ENCODE data around the gene ARHGEF11.

Gene ARHGEF11

GRCh38 chr1:156904187-156904959 lies 141.2 kb downstream of the ARHGEF11 start:
- in situ Hi-C loops (cut with MboI; ENCODE audit: low pct_unique_long_range_greater_than_20kb, low sequenced_read_pairs), result no loop called here
- no peak for DNase-seq

DNA sequence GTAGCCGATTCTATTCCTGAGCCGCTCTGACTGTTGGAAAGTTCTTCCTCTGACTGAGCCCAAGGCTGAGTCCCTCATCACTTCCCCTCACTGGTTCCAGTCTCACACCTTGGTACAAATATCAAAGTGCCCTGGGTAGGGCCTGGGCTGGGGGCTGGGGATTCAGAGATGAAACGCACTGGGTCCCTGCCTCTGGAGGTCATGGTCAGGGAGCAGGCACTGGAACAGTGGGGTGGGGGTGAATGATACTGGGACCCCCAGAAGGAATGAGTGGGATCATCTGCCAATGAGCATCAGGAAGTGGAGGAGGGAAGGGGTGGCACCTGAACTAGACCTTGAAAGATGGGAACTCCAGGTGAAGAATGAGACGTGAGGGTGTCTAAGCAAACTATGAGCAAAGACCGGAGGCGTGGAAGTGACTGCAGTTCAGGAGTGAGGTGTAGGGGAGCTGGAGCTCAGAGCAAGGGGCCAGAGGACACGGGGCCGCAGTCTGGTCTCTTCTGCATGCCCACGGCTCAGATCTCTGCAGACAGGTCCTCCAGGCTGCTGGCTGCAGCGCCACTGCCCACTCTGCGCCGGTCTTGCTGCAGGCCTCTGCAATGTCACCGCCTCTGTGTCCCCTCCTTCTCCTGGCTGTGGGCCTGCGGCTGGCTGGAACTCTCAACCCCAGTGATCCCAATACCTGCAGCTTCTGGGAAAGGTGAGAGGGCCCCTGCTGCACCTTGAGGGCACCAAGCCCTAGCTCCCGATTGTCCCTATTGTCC lies 142.0 kb downstream of the ARHGEF11 start:
- in situ Hi-C loops (cut with MboI; ENCODE audit: low pct_unique_long_range_greater_than_20kb, low sequenced_read_pairs), result no loop called here
- DNase-seq, result no peak

- no peak for DNase-seq
- in situ Hi-C loops (cut with MboI; ENCODE audit: low pct_unique_long_range_greater_than_20kb, low sequenced_read_pairs), result no loop called here
These were observed 143.3 kb downstream of the ARHGEF11 start for GRCh38 chr1:156901966-156902915.

DNA sequence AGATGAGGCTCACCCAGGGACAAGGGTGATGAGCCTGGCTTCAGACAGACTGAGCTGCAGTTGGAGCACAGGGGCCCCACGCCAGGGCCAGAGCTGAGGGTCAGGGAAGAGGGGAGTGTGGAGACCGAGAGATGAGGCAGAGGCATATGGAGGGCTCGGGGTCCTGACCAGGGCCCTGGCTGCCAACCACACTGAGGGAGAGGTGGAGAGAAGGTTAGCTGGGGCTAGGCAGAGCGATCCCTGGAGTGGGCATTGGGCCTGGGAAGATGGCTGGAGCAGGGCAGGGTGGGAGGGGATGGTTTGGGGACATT lies 144.0 kb downstream of the ARHGEF11 start:
- DNase-seq, result no peak
- in situ Hi-C loops (cut with MboI; ENCODE audit: low pct_unique_long_range_greater_than_20kb, low sequenced_read_pairs), result no loop called here

- DNase-seq, result no peak
- in situ Hi-C loops (cut with MboI; ENCODE audit: low pct_unique_long_range_greater_than_20kb, low sequenced_read_pairs), result no loop called here
These were observed 144.5 kb downstream of the ARHGEF11 start for GRCh38 chr1:156900896-156901589.

- DNase-seq, result no peak
- in situ Hi-C loops (cut with MboI; ENCODE audit: low pct_unique_long_range_greater_than_20kb, low sequenced_read_pairs), result no loop called here
These were observed 145.4 kb downstream of the ARHGEF11 start for GRCh38 chr1:156899956-156900718.

GRCh38 chr1:156898971-156899664 lies 146.4 kb downstream of the ARHGEF11 start:
- no peak for DNase-seq
- in situ Hi-C loops (cut with MboI; ENCODE audit: low pct_unique_long_range_greater_than_20kb, low sequenced_read_pairs), result no loop called here

GRCh38 chr1:156898161-156898566 lies 147.4 kb downstream of the ARHGEF11 start:
- DNase-seq, result peak; percentile 89
- in situ Hi-C loops (cut with MboI; ENCODE audit: low pct_unique_long_range_greater_than_20kb, low sequenced_read_pairs), result no loop called here

GRCh38 chr1:156897078-156897825 lies 148.3 kb downstream of the ARHGEF11 start:
- in situ Hi-C loops (cut with MboI; ENCODE audit: low pct_unique_long_range_greater_than_20kb, low sequenced_read_pairs), result no loop called here
- DNase-seq, result no peak

GRCh38 chr1:156896490-156897033 lies 149.0 kb downstream of the ARHGEF11 start:
- in situ Hi-C loops (cut with MboI; ENCODE audit: low pct_unique_long_range_greater_than_20kb, low sequenced_read_pairs), result no loop called here
- DNase-seq, result no peak

DNA sequence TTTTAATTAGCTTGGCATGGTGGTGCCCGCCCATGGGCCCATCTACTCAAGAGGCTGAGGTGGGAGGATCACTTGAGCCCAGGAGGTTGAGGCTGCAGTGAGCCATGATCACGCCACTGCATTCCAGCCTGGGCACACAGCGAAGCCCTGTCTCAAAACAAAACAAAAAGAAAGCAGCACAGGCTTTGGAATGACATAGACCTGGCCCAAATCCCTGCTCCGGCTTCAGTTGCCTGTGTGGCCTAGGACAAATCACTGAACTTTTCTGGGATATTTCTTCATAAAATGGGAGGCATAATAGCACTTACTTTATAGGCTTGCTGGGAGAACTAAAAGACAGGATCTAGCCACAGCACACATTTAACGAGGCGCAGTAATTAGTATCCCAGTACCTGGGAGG lies 149.6 kb downstream of the ARHGEF11 start:
- in situ Hi-C loops (cut with MboI; ENCODE audit: low pct_unique_long_range_greater_than_20kb, low sequenced_read_pairs), result no loop called here
- no peak for DNase-seq

GRCh38 chr1:156895455-156895812 lies 150.1 kb downstream of the ARHGEF11 start:
- no peak for DNase-seq
- in situ Hi-C loops (cut with MboI; ENCODE audit: low pct_unique_long_range_greater_than_20kb, low sequenced_read_pairs), result no loop called here

DNA sequence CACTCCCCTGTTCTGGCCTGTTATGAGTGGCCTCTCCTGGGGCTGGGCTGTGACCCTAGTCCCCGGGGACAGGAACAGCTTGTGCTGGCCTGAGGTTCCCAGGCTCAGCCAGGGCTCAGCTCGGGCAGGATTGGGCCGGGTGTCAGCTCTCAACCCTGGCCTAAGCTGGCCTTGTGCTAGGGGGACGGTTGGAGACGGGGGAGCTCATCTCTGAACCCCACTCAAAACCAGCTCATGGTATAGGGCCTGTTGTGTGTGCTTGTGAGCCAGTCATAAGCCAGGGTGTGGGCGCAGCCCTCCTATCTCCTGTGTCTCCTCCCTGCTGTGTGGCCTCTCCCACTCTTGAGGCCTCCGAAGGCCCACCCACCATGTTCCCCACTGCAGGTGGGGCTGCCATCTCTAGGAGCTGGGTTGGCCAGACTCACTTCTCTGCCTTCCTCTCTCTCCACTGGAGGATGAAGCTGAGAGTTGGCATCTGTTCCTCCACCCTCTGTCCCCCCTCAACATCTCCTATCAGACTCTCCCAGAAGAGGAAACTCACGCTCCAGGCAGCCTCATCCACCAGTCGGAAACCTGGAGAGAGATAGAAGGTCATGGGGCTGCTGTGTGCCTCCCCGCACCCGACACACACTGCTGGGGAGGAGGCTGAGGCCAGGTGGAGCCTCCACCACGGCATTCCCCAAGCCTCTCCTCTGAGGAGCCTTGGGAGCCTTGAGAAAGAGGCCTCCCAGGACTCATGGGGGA lies 150.7 kb downstream of the ARHGEF11 start:
- no peak for DNase-seq
- in situ Hi-C loops (cut with MboI; ENCODE audit: low pct_unique_long_range_greater_than_20kb, low sequenced_read_pairs), result no loop called here

GRCh38 chr1:156894001-156894400 lies 151.5 kb downstream of the ARHGEF11 start:
- in situ Hi-C loops (cut with MboI; ENCODE audit: low pct_unique_long_range_greater_than_20kb, low sequenced_read_pairs), result no loop called here
- DNase-seq, result no peak

- DNase-seq, result no peak
- in situ Hi-C loops (cut with MboI; ENCODE audit: low pct_unique_long_range_greater_than_20kb, low sequenced_read_pairs), result no loop called here
These were observed 152.2 kb downstream of the ARHGEF11 start, which contains the start of gene PEAR1 for GRCh38 chr1:156893048-156893953. Gene PEAR1, plus strand, starts transcription at chr1:156893718. Its CDS starts 10,209 bp downstream, at chr1:156903927.

All from KBM-7 (cell line).